Subcutaneous abdominal adipose tissue (tissue), 5 donors: ENCODE measurements around the gene INPP5J.
"Not testable (repeated sequence)": the region's sequence is repeated elsewhere in the genome, so short reads cannot be mapped to it uniquely, and the experiment has no call there.

ENCODE experiments used
- H3K27ac ChIP-seq: one replicate; pipeline ENCODE4 v1.7.0; 2013; ENCODE audit warnings: low read depth, mild to moderate bottlenecking, inconsistent platforms, low read length, moderate library complexity
- H3K27me3 ChIP-seq, 5 donors: one replicate each; pipeline ENCODE4 v1.7.0; 2013; ENCODE audit warnings: low read length in 5 of 5, inconsistent platforms in 1 of 5; ENCODE audit not compliant: control insufficient read depth in 5 of 5, insufficient read depth in 4 of 5
- H3K36me3 ChIP-seq, 5 donors: one replicate each; pipeline ENCODE4 v1.7.0; 2013; ENCODE audit warnings: low read length in 5 of 5; ENCODE audit not compliant: control insufficient read depth in 5 of 5, insufficient read depth in 5 of 5
- H3K4me1 ChIP-seq, 5 donors: one replicate each; pipeline ENCODE4 v1.7.0; 2013; ENCODE audit warnings: low read length in 5 of 5, mild to moderate bottlenecking in 3 of 5, moderate library complexity in 1 of 5; ENCODE audit not compliant: control insufficient read depth in 5 of 5, insufficient read depth in 5 of 5
- H3K4me3 ChIP-seq, 5 donors: one replicate each; pipeline ENCODE4 v1.7.0; 2013; ENCODE audit warnings: low read length in 5 of 5, low read depth in 1 of 5
- H3K9ac ChIP-seq, 5 donors: one replicate each; pipeline ENCODE4 v1.7.0; 2013; ENCODE audit warnings: low read length in 5 of 5, mild to moderate bottlenecking in 4 of 5, moderate library complexity in 3 of 5
- H3K9me3 ChIP-seq, 5 donors: one replicate each; pipeline ENCODE4 v1.7.0; 2013; ENCODE audit warnings: low read length in 5 of 5; ENCODE audit not compliant: control insufficient read depth in 5 of 5
- donor health status: healthy.
- donor health status: healthy.
- donor health status: healthy.
- donor health status: healthy.
- donor health status: healthy.

Gene INPP5J

GRCh38 chr22:31094741-31095140 is 28.0 kb upstream of the INPP5J start:
- H3K36me3 ChIP-seq = peaks cover 0 to 95% (median 92%) of the 10 kb centered on the region in 5 donors

GRCh38 chr22:31095637-31096249 is 27.0 kb upstream of the INPP5J start:
- H3K36me3 ChIP-seq = peaks cover 0 to 94% (median 92%) of the 10 kb centered on the region in 5 donors
- no peaks in the 10 kb centered on the region for H3K27me3 ChIP-seq
- H3K27ac ChIP-seq = no peak overlapping the region
- H3K4me3 ChIP-seq = no peak overlapping the region
- H3K9ac ChIP-seq = no peak overlapping the region
- no peaks in the 10 kb centered on the region for H3K4me1 ChIP-seq
- no peaks in the 10 kb centered on the region for H3K9me3 ChIP-seq

More at GRCh38 chr22:31094741-31095140, 28.0 kb upstream of the INPP5J start:
- Histone ChIP-seq H3K27me3 (no peaks in the 10 kb centered on the region), H3K9ac (no peak overlapping the region), H3K4me1 (no peaks in the 10 kb centered on the region), H3K27ac (no peak overlapping the region), H3K9me3 (no peaks in the 10 kb centered on the region), H3K4me3 (no peak overlapping the region)

- Histone ChIP-seq H3K9ac (no peak overlapping the region), H3K4me1 (peaks cover 0 to under 1% (median 0%) of the 10 kb centered on the region in 5 donors), H3K9me3 (no peaks in the 10 kb centered on the region), H3K27ac (no peak overlapping the region), H3K4me3 (no peak overlapping the region), H3K36me3 (peaks cover 0 to 92% (median 89%) of the 10 kb centered on the region in 5 donors), H3K27me3 (no peaks in the 10 kb centered on the region)
These were observed 26.0 kb upstream of the INPP5J start for GRCh38 chr22:31096657-31097279.

- H3K36me3 ChIP-seq = peaks cover 0 to 91% (median 87%) of the 10 kb centered on the region in 5 donors
- H3K9ac ChIP-seq, H3K9me3 ChIP-seq, H3K27ac ChIP-seq, H3K4me3 ChIP-seq, H3K4me1 ChIP-seq, H3K27me3 ChIP-seq: not testable (repeated sequence)
These were observed 25.2 kb upstream of the INPP5J start for GRCh38 chr22:31097539-31097938.

- H3K36me3 ChIP-seq = peaks cover 0 to 90% (median 86%) of the 10 kb centered on the region in 5 donors
- H3K27ac ChIP-seq = no peak overlapping the region
- no peak overlapping the region for H3K4me3 ChIP-seq
- H3K4me1 ChIP-seq = peaks cover 0 to 14% (median 5%) of the 10 kb centered on the region in 5 donors
- H3K27me3 ChIP-seq = no peaks in the 10 kb centered on the region
- H3K9me3 ChIP-seq = no peaks in the 10 kb centered on the region
- no peak overlapping the region for H3K9ac ChIP-seq
These were observed 24.7 kb upstream of the INPP5J start for GRCh38 chr22:31097941-31098631.

- H3K9me3 ChIP-seq = no peaks in the 10 kb centered on the region
- no peak overlapping the region for H3K4me3 ChIP-seq
- no peak overlapping the region for H3K27ac ChIP-seq
- no peak overlapping the region for H3K9ac ChIP-seq
- H3K36me3 ChIP-seq = peaks cover 0 to 88% (median 85%) of the 10 kb centered on the region in 5 donors
- H3K4me1 ChIP-seq = peaks cover 0 to 17% (median 10%) of the 10 kb centered on the region in 5 donors
- H3K27me3 ChIP-seq = no peaks in the 10 kb centered on the region
These were observed 24.1 kb upstream of the INPP5J start for GRCh38 chr22:31098632-31099110.

- Histone ChIP-seq H3K27ac (no peak overlapping the region), H3K36me3 (peaks cover 0 to 88% (median 86%) of the 10 kb centered on the region in 5 donors), H3K4me1 (peaks cover 0 to 18% (median 10%) of the 10 kb centered on the region in 5 donors), H3K4me3 (no peak overlapping the region), H3K27me3 (no peaks in the 10 kb centered on the region), H3K9me3 (no peaks in the 10 kb centered on the region), H3K9ac (no peak overlapping the region)
These were observed 23.4 kb upstream of the INPP5J start for GRCh38 chr22:31099386-31099785.

GRCh38 chr22:31099841-31100761 is 22.7 kb upstream of the INPP5J start:
- H3K27ac ChIP-seq = no peak overlapping the region
- peaks cover 0 to 87% (median 81%) of the 10 kb centered on the region in 5 donors for H3K36me3 ChIP-seq
- no peaks in the 10 kb centered on the region for H3K9me3 ChIP-seq
- no peak overlapping the region for H3K9ac ChIP-seq
- peaks cover 0 to 18% (median 10%) of the 10 kb centered on the region in 5 donors for H3K4me1 ChIP-seq
- H3K4me3 ChIP-seq = no peak overlapping the region
- no peaks in the 10 kb centered on the region for H3K27me3 ChIP-seq

GRCh38 chr22:31100762-31101525 is 21.8 kb upstream of the INPP5J start:
- Histone ChIP-seq H3K27ac (no peak overlapping the region), H3K36me3 (peaks cover 0 to 80% (median 73%) of the 10 kb centered on the region in 5 donors), H3K4me3 (no peak overlapping the region), H3K27me3 (no peaks in the 10 kb centered on the region), H3K9ac (no peak overlapping the region), H3K4me1 (peaks cover 0 to 21% (median 12%) of the 10 kb centered on the region in 5 donors), H3K9me3 (no peaks in the 10 kb centered on the region)
